Epidermal melanocyte (primary cell): ENCODE results near the gene NFASC.

ENCODE experiments used
- DNase-seq: peaks from one replicate; pipeline ENCODE4 v3.0.0; 2011; ENCODE audit warnings: low spot score; ENCODE audit not compliant: insufficient read length

NFASC gene

DNA sequence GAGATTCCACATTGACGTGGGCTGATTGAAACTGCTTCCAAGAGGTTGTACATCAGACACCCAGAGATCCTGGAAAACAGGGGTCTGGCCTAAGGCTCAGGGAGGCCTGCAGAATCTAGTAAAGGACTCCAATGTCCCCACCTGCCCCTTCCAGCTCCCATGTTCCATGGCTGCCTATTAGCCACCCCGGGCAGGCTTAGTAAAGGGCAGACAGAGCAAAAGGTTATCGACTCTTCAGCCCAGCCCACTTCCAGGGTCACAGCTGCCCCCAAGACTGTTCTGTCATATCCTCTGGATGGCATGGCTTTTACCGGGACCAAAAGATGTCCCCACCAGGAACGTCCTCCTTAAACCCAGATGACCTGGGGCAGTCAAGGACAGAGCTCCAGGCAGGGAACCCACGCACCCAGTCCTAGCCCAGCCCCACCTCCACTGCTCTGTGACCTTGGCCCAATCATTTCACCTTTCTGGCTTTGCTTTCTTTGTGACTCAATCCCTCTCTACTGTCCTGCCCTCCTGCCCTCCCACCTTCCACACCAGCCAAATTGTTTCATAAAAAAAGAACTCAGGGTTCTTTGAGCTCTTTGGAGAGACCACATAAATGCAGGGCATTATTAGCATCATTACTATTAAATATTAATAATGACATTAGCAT, 167.6 kb downstream of the NFASC start:
- no peak for DNase-seq

DNA sequence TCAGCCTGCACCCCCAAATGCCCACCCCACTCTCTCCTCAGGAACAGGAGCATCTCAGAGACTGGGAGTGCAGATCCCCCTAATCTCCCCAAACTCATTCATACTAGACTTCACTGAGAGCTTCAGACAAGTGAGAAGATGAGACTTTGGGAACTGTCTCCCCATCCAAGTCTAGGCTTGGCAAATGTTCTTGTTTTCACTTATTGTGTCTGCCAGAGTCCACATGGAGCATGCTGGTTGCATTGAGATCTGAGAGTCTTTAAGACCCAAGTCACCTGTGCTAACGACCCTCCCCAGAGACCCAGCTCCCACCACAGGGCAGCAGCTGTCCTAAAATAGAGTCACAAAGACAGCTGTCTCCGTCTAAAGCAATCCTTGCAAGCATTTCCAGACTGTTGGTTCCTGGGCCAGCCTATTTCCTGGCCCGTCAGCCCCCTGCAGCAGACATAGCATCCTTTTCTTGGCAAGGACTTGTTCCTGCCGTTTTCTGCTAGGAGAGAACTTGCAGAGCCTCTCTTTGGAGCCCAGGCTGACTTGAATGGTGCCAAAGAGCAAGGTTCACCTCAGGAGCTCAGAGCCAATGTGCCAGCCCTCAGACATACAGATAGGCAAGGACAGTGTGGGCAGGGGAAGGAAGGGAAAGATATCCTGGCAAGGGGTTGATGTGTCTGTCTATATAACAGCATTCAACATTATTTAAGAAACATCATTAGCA, 170.5 kb downstream of the NFASC start:
- no peak for DNase-seq

DNA sequence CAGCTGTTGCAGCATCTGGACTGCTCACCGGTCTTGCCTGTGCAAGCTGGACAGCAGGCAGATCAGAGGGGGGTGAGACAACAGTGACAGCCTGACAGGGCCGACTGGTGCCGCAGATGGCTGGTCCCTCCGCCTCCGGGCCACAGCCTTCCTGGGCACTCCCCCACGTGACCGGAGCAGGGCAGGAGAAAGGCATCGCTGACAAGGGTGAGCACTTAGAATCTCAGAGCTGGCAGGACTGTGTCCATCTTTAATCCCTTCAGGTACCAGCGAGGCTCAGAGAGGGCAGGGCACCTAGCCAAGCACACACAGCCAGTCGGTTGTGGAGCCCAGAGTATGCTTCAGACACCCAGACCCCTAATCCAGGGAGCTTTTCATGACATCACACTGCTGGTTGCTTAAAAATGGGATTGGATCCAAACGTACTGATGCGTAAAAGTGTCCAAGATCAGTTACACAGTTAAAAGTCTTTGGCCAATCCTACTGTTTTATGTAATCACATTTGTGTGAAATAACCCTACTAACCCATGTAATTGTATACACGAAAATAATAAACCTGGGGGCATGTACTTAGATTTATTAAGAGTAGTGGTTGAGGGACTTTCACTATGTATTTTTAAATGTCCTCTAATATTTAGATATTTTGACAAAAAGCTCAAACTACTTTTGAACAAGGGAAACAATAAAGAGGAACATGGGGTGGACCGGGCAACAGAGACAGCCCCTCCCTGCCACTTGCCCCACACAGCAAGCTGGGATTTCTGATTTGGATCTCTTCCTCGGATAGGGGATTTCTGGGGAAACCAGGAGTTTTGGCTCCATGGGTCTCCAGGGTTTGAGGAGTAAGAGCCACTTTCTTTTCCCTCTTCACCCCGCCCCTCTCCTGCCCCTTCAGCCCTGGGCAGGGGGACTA, 171.6 kb downstream of the NFASC start:
- no peak for DNase-seq

DNA sequence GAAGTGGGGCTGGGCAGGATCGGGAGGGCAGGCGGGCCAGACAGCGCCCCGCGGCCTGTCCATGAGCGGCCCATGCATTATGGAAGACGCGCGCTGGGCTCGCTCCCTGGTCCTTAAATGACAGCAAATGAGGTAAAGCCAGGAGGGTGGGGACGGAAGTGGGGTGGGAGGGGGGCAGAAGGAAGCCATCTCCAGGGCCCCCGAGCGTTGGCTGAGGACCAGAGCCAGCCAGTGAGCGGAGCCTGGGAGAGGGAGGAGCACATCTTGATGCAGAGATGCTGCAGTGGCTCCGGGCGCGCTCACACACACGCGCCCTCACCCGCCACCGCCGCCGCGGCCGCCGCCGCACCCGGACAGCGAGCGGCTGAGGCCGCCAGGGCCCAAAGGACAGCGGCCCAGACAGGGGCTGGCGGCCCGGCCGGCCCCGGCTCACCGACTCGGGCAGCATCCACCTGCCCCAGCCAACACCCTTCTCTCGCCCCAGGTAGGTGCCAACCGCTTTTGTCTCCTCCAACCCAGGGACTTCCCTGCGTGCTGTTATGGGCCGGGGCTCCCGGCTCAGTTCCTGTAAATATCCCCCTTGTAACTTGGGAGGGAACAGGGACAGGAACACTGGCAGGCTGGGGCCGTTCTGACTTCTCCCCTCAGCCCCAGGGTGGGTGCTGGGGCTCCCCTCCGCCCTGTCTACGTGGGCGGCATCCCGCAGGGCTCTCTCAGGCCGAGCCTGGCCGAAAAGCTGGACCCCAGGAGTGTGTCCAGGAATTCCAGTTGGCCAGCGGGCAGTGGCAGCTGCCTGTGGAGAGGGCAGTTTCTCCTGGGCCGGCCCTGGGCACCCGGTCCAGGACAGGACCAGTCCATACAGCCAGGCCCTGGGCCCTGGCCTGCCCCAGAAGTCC, 172.5 kb downstream of the NFASC start, which contains the start of gene CNTN2:
CNTN2 (plus strand) TSS at position 302 of the 896 bp plus-strand sequence. CDS start 9,974 bp downstream, outside the sequence.
- no peak for DNase-seq

DNA sequence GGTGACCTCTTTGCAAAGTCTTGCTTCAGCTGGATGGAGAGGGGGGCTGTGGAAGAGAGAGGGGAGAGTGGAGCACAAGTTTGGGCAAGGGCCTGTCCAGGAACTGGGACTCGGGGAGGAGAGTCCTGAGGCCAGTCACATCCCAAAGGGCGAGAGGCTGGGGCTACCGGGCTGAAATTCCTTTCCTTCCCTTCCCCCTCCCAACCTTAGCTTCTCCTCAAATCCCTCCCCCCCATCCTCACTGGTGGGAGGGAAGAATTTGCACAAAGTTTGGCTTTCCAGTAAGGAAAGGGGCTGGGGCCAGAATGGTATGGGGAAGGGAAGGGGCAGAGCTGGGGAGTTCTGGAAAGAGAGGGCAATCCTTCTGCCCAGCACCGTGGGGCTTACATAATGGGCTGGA, 173.2 kb downstream of the NFASC start:
- DNase-seq, result no peak

DNA sequence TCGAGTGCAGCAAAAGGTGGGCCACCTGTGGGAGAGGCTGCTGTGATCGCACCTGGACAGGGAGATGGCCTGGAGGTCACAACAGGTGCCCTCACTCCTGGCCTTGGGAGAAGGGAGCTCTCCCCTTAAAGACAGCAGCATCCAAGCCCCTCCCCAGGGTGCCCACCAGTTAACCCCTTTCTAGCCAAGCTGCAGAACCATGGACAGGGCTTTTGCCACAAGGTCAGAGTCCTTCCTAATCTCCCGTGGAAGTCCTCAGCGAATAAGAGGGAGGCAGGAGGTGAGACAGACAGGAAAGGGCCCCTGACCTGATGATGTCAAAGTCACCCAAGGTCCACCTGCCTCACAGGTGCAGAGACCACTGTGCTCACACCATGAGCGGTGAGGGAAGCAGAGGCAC, 174.1 kb downstream of the NFASC start:
- no peak for DNase-seq

DNA sequence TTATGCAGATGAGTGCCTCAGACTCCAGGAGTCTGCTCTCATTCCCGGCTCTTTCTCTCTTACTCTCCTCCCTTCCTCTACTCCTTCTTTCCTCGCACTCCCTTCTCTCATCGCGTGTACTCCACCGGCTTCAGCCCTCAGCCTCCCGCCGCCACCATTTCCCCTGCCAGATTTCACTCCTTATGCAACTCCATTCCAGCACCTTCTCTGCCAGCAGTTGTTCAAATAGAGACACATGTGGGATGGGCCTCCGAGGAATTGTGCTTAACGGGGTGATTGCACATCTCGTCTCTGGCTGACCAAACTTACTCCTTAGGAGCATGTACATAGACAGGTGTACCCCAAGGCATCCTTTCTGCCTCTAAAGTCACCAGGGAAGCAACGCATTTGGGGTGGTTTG, 174.5 kb downstream of the NFASC start:
- no peak for DNase-seq

DNA sequence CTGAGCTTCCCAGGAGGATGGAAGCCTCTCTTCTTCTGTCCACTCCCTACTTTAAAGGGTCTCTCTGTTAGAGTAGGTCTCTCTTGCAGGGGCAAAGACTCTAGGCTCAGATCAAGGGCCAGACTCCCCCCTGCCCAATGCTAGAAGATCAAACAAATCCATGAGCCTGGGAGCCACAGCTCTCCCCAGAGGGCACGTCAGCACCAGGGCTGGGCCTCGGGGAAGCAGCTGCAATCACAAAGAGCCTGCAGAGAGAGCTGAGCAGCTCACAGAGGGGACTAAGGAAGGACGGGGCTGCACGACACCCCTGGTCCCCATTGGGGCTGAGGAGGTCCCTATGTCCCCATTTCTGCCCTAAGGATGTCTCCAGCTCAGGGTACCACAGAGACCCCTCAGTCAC, 176.2 kb downstream of the NFASC start:
- no peak for DNase-seq

DNA sequence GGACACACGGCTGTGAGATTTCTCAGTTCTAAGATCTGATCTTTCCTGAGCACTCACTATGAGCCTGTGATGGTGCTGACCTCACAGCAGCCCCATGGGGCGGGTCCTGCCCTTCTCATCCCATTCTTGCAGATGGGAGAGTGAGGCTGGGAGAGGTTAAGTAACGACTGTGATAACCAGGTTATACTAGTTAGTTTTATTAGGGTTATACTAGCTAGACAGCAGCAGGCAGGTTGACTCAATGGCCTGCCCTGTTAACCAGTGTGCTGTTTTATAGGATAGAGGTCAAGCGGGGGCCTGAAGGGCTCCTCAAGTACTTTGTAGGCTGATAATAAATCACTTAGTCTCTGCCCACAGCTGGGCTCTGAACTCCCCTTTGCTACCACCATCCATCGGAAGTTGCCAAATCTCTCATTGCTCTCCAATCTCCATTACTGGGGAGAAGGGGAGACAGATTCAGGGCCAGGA, 177.1 kb downstream of the NFASC start:
- DNase-seq, result no peak

DNA sequence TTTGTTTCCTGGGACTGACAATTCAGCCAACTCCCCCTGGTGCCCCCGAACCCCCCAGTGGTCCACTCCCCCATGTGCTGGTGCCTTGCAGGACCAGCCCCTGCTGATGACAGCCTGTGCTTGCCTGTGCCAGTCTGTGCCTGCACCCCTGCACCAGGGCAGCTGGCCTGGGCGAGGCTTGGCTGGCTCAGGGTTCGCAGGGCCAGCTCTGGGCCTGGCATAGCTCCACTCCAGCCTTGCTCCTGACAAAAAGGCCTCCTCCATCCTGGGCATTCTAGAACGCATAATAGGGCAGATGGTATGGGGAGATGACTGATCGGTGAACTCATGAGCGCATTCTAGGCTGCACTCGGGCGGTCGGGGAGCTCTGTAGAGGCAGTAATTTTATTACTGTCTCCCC, 177.7 kb downstream of the NFASC start:
- DNase-seq, result no peak

DNA sequence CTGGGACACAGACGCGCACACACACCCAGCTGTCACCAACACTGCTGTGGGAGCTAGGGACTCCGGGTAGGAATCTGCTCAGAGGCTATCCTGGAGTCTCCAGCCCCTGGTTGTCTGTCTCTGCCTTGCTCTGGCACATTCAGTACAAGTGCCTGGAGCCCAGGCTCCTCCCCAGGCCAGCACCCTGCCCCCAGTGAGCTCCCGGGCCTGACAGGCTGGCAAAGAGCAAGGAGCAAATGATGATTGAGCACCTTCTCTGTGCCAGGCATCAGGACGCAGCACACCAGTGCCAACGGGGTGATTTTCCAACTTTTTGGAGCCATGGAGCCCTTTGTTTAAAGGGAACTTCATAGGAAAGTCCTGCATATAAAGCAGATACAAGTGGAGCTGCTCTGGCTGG, 178.8 kb downstream of the NFASC start:
- no peak for DNase-seq

DNA sequence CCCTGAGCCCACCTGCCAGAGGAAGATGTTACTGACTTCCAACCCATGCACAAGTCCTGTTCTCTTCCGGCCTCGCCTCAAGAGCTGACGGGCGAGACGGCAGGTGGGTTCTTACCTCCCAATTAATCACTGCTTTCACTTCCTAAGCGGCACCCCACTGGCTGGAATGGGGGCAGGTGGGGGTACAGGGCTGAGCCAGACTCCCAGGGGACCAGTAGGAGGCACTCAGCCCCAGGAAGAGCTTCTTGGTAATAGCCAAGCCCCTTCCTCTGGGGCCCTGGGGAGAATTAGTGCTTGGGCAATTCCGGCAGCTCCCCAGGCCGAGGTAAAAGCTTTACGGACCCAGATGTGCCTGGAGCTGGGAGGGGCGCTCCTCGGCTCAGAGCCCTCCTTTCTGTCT, 182.0 kb downstream of the NFASC start:
- no peak for DNase-seq

DNA sequence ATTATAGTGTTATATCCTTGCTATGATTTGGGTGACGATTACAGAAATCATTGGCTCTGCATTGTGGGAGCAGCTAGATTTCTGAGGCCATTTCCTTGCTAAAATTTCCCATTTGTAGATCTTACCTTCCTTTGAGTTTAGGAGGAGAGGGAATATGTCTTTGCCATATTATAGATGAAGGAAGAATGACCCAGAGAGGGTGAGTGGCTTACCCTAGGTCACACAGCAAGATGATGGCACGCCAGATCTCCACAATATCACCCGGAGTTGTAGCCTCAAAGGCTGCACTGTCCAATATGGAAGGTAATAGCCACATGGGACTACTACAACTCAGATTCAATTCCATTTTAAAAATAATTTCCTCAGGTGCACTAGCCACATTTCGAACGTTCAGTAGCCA, 182.6 kb downstream of the NFASC start:
- no peak for DNase-seq

DNA sequence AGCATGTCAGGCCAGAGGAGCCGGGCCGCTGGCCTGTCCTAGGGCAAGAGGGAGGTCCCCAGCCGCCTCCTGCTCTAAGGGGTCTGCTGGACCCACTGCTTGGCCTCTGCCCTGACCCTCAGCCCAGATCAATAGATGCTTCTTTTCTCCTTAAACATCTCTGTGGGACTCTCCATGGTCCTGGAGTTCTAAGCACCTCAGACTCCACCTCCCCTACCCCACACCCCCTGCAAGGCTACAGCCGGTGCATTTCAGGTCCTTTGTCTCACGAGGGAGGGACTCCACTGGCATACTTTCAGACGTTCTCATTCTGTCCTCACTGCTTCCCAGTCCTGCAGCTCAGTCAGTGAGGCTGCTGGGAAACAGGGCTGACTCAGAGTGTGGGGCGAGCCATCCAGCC, 183.4 kb downstream of the NFASC start:
- no peak for DNase-seq

DNA sequence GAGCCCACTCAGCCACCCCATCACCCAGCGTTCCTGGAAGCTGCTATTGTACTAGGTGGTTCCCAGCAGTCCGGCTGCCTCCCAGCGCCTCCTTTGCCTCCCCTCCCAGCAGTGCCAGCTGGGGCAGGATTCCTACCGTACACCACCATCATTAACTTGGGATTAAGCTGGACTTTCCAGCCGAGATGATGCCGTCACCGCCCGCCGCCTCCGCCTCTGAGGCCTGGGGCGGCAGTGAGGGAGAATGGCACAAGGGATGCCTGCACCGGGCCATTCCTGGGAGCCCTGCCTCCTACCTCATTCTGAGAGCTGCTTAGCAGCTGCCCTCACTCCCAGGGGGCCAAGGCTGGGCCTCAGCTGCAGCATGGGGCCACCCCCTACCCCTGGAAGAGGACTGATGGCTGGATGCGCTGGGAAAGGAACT, 185.5 kb downstream of the NFASC start:
- no peak for DNase-seq

DNA sequence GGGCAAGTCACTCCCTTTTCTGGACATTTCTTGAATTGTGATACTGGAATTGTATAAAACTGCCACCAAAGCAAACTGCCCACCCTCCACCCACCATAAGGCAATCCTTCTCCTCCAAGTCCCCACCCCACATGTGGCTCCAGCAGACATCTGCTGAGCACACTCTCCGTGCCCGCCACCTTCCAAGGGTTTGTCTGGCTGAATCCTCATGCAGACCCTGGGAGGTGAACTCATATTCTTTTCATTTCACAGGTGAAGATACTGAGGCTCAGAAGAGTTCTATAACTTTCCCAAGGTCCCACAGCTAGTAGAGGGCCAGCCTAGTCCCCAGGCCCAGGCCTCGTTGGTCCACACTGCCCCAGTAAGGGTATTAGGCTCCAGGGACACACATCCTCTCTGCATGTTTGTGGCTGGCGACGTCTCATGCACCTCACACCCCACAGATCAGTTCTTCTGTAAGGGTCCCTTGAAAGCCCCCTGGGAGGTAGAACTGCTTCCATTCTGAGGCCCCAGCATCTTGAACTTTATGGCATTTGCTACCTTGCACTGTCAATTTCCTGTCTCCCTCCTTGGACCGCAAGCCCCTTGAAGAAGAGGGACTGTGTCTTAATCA, 186.4 kb downstream of the NFASC start:
- DNase-seq, result no peak

DNA sequence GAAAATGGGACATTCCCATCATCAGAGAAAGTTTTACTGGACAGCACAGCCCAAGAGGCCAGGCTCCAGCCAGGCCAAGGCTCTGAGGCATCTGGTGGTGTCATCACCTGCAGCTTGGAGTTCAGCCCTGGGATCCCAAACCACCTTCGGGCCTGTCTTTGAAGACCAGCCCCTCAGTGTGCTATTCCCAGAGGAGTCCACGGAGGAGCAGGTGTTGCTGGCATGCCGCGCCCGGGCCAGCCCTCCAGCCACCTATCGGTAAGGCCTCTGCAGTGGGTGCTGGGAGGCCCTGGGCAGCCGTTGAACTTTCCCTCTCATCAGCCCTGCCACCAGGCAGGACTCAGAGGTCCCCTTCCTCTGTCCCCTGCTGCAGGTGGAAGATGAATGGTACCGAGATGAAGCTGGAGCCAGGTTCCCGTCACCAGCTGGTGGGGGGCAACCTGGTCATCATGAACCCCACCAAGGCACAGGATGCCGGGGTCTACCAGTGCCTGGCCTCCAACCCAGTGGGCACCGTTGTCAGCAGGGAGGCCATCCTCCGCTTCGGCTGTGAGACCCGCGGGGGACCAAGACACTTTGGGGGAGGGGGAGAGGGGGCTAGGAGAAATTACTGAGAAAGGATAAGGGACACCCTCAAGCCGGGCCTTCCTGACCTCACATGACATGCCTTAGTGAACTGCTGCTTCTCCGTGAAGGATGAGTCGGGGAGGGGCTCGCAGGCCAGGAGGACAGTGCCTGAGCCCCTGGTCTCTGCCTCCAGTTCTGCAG, 187.3 kb downstream of the NFASC start:
- no peak for DNase-seq

DNA sequence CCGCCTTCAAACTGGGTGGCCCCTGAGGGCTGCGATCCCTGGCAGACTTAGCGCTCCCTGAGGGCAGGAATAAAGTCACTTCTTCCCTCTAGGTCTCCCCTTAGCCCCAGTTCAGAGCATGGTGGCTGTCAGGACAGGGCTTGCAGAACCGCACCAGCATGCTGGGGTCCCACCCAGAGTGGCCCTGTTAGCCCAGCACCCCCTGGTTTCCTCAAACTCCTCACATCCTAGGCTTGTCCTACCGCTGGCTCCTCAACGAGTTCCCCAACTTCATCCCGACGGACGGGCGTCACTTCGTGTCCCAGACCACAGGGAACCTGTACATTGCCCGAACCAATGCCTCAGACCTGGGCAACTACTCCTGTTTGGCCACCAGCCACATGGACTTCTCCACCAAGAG, 188.2 kb downstream of the NFASC start:
- no peak for DNase-seq

DNA sequence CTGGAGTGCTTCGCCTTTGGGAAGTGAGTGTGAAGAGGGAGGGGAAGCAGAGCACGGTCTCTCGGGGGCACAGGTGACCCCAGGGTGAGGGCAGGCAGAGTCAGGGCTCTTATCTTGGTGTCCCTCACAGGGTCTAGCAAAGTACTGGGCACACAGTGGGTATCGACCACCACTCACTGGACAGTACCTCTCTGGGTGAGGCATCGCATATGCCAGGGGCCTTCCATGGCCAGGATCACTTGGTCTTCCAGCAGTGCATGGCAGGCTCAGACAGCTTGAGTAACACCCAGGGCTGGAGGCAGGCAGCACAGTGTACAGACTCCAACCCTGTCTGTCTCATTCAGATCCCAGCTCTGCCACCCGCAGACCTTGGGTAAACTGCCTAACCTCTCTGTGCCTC, 189.0 kb downstream of the NFASC start:
- DNase-seq, result no peak

DNA sequence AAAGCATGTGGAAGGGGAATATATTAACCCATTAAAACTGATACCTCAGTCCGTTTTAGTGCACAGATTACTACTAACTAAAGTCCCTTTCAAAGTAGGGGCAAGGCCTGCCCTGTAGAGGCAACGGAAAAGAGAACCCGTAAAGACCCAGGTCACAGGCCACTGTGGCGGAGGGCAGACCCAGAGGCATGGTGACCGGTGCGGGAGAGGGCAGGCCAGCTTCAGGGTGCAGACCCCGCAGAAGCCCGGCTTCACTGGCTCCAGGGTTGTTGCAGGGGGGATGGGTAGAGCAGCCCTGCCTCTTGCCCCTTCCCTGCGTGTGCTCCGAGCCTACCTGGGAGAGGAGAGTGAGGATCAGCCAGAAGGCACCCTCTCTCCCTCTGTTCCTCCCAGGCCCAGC, 190.1 kb downstream of the NFASC start:
- DNase-seq, result no peak
